ES-I3 (cell line): ENCODE measurements around the gene PRKCZ.

Experiments
- H3K36me3 ChIP-seq: 2 replicates; pipeline ENCODE4 v1.6.1; 2013; ENCODE audit warnings: mild to moderate bottlenecking, low read length, control low read depth, moderate library complexity; ENCODE audit not compliant: insufficient read depth
- H3K4me1 ChIP-seq: 2 replicates; pipeline ENCODE4 v1.6.1; 2013; ENCODE audit warnings: mild to moderate bottlenecking, control low read depth, low read length; ENCODE audit not compliant: insufficient read depth
- H3K9ac ChIP-seq: 2 replicates; pipeline ENCODE4 v1.6.1; 2013; ENCODE audit warnings: low read depth, mild to moderate bottlenecking, low read length, moderate library complexity
- H3K9me3 ChIP-seq: 2 replicates; pipeline ENCODE4 v1.6.1; 2013; ENCODE audit warnings: mild to moderate bottlenecking, low read length, moderate library complexity; ENCODE audit not compliant: control insufficient read depth, insufficient read depth

The PRKCZ gene

GRCh38 chr1:2098301-2098698 is 48.1 kb downstream of the PRKCZ start:
- Histone ChIP-seq H3K9me3 (no peaks in the 10 kb centered on the region), H3K9ac (no peak overlapping the region), H3K4me1 (no peaks in the 10 kb centered on the region), H3K36me3 (no peaks in the 10 kb centered on the region)

- Histone ChIP-seq H3K9ac (no peak overlapping the region), H3K36me3 (no peaks in the 10 kb centered on the region), H3K9me3 (no peaks in the 10 kb centered on the region), H3K4me1 (no peaks in the 10 kb centered on the region)
Observed at GRCh38 chr1:2098839-2099785, 48.9 kb downstream of the PRKCZ start.

GRCh38 chr1:2099886-2100779 is 49.9 kb downstream of the PRKCZ start:
- Histone ChIP-seq H3K4me1 (no peaks in the 10 kb centered on the region; the same call in 1 of the 2 replicates), H3K36me3 (no peaks in the 10 kb centered on the region), H3K9ac (no peak overlapping the region), H3K9me3 (no peaks in the 10 kb centered on the region)

GRCh38 chr1:2100780-2101108 is 50.5 kb downstream of the PRKCZ start:
- no peaks in the 10 kb centered on the region for H3K36me3 ChIP-seq
- H3K4me1 ChIP-seq, result no peaks in the 10 kb centered on the region; the same call in 1 of the 2 replicates
- no peaks in the 10 kb centered on the region for H3K9me3 ChIP-seq
- no peak overlapping the region for H3K9ac ChIP-seq

GRCh38 chr1:2101531-2101930 is 51.3 kb downstream of the PRKCZ start:
- Histone ChIP-seq H3K4me1 (no peaks in the 10 kb centered on the region; the same call in 1 of the 2 replicates), H3K9me3 (no peaks in the 10 kb centered on the region), H3K9ac (no peak overlapping the region), H3K36me3 (0 out of 2 replicates have a peak, but pooled peaks cover under 1% of the 10 kb centered on the region)

- 0 out of 2 replicates have a peak, but pooled peaks cover 3% of the 10 kb centered on the region for H3K36me3 ChIP-seq
- no peak overlapping the region for H3K9ac ChIP-seq
- no peaks in the 10 kb centered on the region for H3K9me3 ChIP-seq
- H3K4me1 ChIP-seq, result no peaks in the 10 kb centered on the region; the same call in 1 of the 2 replicates
Observed at GRCh38 chr1:2101946-2102345, 51.7 kb downstream of the PRKCZ start.

- no peaks in the 10 kb centered on the region for H3K9me3 ChIP-seq
- H3K4me1 ChIP-seq, result no peaks in the 10 kb centered on the region; the same call in 1 of the 2 replicates
- H3K36me3 ChIP-seq, result 0 out of 2 replicates have a peak, but pooled peaks cover 3% of the 10 kb centered on the region
- no peak overlapping the region for H3K9ac ChIP-seq
Observed at GRCh38 chr1:2102753-2103152, 52.5 kb downstream of the PRKCZ start.

- Histone ChIP-seq H3K36me3 (0 out of 2 replicates have a peak, but pooled peaks cover 3% of the 10 kb centered on the region), H3K9ac (no peak overlapping the region), H3K9me3 (no peaks in the 10 kb centered on the region), H3K4me1 (no peaks in the 10 kb centered on the region; the same call in 1 of the 2 replicates)
Observed at GRCh38 chr1:2103266-2103900, 53.2 kb downstream of the PRKCZ start.

- Histone ChIP-seq H3K36me3 (0 out of 2 replicates have a peak, but pooled peaks cover 3% of the 10 kb centered on the region), H3K9ac (no peak overlapping the region), H3K9me3 (no peaks in the 10 kb centered on the region), H3K4me1 (no peaks in the 10 kb centered on the region; the same call in 1 of the 2 replicates)
Observed at GRCh38 chr1:2103901-2104590, 53.8 kb downstream of the PRKCZ start.

GRCh38 chr1:2104621-2105427 is 54.6 kb downstream of the PRKCZ start:
- H3K4me1 ChIP-seq, result no peaks in the 10 kb centered on the region; the same call in 1 of the 2 replicates
- 0 out of 2 replicates have a peak, but pooled peaks cover 3% of the 10 kb centered on the region for H3K36me3 ChIP-seq
- H3K9me3 ChIP-seq, result no peaks in the 10 kb centered on the region
- H3K9ac ChIP-seq, result no peak overlapping the region

GRCh38 chr1:2105781-2106524 is 55.7 kb downstream of the PRKCZ start:
- Histone ChIP-seq H3K9ac (no peak overlapping the region), H3K36me3 (0 out of 2 replicates have a peak, but pooled peaks cover 3% of the 10 kb centered on the region), H3K9me3 (no peaks in the 10 kb centered on the region), H3K4me1 (no peaks in the 10 kb centered on the region; the same call in 1 of the 2 replicates)

GRCh38 chr1:2106659-2107405 is 56.6 kb downstream of the PRKCZ start:
- Histone ChIP-seq H3K4me1 (no peaks in the 10 kb centered on the region; the same call in 1 of the 2 replicates), H3K9ac (no peak overlapping the region), H3K36me3 (0 out of 2 replicates have a peak, but pooled peaks cover 3% of the 10 kb centered on the region), H3K9me3 (no peaks in the 10 kb centered on the region)
